ENCODE data around the gene PRRX2.

GRCh38 chr9:129712634-129713401 lies 47.4 kb downstream of the PRRX2 start:
- TF ChIP-seq CTCF (IDR thresholded peaks at IDR 0.05; ENCODE audit: poor library complexity): no peak
- no peak for TF ChIP-seq EZH2phosphoT487 (IDR thresholded peaks at IDR 0.05; ENCODE audit: low read depth, severe bottlenecking, unreplicated experiment)
- TF ChIP-seq EZH2 (IDR thresholded peaks at IDR 0.05; ENCODE audit: borderline replicate concordance): no peak
